Lower leg skin (tissue), 3 donors: ENCODE measurements around the gene PUS7L.

ENCODE experiments used
- CTCF ChIP-seq, 3 donors: fragments of 450-650 bp; IDR thresholded peaks; one replicate each; pipeline ENCODE4 v1.5.1; 2016; ENCODE audit warnings: antibody characterized with exemption in 3 of 3, mild to moderate bottlenecking in 3 of 3, moderate library complexity in 2 of 3
- POLR2A ChIP-seq, 2 donors: fragments of 450-650 bp; IDR thresholded peaks; one replicate each; pipeline ENCODE4 v1.6.1; 2016 to 2017; ENCODE audit warnings: antibody characterized with exemption in 2 of 2, mild to moderate bottlenecking in 1 of 2, moderate library complexity in 1 of 2

- no peak for TF ChIP-seq CTCF (IDR thresholded peaks at IDR 0.05)
- no peak for TF ChIP-seq POLR2A (IDR thresholded peaks at IDR 0.05)
These were observed 35.5 kb downstream of the PUS7L start for GRCh38 chr12:43723134-43723533.
